Measurements from ENCODE around the gene TUBA3C.
A peak's percentile ranks its signal among the peaks of the same experiment; 100 is the strongest.

TUBA3C gene

DNA sequence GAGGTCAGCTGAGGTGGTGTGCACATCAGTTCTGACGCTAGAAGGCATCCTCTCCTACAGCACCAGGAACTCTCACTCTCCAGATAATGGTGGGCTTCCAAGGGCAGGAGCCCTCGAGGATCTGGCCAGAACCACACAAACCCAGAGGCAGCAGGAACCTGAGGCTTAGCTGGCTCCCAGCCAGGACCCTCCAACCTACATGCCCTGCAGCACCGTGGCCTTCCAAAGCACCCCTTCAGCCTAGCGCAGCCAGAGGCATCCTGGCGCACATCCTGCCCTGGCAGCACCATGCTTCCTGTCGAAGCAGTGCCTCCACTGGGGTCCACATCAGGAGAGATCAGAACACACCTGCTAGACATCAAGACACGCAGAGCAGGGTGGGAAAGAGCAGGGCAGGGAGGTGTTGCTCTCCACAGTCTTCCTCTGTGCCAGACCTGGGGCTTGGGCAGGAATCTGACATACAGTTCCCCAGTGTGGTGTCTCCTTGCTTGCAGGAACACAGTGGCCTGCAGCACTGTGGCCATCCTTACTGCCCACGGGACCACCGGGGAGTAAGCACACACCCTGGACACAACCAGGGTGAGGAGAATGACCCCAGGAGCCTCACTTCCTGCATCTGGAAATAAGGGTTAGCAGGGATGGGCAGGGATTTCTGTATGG lies 21.7 kb downstream of the TUBA3C start:
- no peak for DNase-seq

DNA sequence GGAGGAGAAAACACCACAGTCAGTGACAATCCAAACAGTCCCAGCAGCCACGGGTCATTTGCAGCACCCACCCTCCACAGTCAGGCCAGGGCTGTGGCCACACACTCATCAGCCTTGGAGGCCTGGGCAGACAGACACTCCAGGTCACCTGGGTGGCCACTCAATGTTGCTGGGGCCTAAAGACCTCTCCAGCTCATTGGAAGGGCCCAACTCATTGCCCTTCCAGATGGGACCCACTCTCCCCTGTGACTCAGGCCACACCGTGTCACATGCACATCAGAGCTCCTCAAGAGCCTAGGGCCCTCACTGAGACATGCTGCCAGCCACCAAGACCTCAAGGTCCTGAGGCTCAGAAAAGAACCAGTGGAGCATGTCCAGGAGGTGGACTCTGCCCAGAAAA lies 22.4 kb downstream of the TUBA3C start:
- DNase-seq: no peak

DNA sequence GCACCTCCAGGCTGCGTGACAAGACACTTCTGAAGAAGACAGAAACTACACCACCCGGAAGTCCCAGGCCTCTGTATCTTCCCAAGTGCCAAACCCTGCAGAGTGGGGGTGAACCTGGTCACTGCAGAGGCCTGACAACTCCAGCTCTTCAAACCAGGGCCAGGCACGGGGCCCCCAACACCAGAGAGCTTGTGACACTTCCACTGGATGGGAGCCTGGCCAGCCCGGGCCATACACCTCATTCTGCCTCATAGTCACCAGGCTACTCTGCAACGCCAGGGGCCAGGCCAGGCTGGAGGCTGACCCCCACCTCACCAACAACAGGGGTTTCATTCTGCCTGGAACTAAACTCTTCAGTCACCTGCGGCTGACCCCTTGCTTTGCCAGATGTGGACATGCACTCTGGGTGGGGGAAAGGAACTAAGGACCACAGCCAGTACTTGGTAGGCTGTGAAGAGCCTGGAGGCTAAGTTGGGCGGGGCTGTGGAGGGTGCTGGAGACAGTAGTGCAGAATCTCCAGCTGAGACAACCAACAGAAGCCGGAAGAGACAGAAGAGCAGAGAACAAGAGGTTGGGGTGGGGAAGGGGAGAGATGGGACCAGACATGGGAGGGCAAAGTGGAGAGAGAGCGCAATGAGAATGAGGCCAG lies 23.0 kb downstream of the TUBA3C start:
- DNase-seq: no peak

DNA sequence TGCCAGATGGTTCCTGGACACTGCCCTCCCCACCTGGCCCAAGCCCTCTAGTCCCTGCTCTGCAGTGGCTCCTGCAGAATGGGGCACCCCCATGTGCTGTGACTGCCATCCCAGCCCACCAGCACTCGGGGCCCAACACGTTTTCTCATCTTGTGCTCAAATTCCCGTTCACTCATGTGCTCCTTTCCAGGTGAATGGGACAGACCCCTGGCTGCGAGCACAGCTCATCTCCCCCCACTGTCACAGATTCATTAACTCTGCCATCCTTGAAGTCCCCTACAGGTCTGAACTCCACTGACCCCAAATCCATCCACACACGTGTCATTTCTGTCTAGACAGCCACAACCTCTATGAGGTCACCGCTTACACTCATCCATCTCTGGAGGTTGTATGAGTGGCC lies 23.6 kb downstream of the TUBA3C start:
- DNase-seq: no peak

DNA sequence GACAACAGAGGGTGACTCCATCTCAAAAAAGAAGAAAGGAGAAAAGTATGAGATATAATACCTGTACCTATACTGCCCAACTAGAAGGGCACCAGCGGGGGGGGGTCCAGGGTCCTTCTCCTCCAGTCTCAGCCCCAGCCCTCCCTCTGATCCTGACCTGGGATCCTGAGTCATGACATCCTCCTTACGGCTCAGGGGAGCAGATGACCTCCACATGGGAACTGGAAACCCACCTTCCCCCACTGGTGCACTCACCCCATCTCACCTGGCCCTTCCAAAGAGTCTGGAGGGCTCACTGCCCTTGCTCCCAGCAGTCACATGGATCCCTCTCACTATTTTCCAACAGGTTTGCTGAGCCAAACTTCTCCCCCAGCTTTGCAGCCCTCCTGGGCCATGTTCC lies 24.2 kb downstream of the TUBA3C start:
- no peak for DNase-seq

DNA sequence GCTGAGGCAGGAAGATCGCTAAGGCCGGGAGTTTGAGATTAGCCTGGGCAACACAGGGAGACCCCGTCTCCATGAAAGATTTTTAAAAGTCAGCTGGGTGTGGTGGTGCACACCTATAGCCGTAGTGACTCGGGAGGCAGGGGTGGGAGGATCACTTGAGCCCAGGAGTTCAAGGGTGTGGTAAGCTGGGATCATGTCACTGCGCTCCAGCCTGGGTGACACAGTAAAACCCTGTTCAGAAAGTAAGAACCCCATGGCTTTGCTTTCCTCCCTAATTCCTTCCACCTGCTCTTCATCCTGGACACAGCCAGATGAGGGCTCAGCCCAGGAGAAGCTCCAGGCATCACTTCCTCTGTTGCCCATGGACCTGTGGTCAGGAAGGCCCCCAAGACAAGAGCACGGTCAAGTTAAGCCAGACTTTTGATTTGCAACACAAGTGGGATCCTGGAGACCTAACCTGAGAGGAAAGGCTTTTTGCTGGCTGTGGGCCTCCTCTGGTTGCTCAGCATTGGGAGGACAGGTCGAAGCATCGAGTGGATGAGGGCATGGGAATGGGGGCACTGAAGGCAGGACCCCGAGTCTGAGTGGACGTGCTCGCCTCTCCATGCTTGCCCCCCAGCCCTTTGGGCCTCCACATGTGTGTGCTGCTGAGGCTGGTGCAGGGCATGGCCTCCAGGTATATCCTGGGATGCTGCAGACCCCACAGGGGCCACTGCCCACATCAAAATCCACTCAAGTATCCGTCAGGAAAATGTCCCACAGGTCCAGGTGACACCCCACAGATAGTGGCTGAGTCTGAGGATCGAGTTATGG lies 25.4 kb downstream of the TUBA3C start:
- DNase-seq: no peak

DNA sequence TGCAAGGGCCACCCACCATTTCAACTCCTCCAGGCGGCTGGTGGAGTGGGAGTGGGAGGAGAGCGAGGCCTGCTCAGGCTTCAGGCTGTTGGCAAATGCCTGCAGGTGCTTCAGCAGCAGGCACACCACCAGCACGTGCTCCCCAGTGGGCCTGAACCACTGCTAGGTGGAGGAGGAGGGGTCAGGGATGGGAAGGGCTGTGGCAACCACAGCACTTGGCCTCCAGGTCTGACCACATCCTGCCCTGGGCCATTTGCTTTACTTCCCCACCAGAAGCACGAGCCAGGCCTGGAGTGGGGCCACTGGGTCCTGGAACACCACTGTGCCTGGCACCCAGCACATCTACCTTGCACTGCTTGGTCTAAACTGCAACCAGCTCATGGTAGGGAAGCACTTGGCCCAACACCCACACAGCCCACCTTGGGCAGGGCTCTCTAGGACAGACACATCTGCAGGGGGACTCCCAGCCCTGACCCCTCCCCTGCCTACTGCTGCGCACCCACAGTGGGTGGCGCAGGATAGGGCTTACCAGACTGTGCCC lies 26.2 kb downstream of the TUBA3C start:
- no peak for DNase-seq

DNA sequence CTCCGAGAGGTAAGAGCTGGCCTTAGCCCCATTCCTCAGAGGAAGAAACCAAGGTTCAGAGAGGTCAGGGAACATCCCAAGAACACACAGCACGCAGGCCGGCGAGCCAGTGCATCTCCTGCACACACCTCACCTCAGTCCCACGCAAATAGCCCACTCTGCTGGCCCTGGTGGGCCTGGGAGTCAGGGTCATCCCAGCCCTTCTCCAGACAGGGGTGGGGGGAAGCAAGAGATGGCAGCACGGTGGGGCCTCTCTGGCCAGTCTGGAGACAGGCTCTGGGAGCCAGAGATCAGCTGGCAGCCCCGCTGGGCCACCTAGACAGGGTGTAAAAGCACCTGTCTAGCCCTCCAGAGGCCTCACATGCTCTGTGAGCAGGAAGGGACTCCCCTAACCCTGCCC lies 26.8 kb downstream of the TUBA3C start:
- DNase-seq: no peak

DNA sequence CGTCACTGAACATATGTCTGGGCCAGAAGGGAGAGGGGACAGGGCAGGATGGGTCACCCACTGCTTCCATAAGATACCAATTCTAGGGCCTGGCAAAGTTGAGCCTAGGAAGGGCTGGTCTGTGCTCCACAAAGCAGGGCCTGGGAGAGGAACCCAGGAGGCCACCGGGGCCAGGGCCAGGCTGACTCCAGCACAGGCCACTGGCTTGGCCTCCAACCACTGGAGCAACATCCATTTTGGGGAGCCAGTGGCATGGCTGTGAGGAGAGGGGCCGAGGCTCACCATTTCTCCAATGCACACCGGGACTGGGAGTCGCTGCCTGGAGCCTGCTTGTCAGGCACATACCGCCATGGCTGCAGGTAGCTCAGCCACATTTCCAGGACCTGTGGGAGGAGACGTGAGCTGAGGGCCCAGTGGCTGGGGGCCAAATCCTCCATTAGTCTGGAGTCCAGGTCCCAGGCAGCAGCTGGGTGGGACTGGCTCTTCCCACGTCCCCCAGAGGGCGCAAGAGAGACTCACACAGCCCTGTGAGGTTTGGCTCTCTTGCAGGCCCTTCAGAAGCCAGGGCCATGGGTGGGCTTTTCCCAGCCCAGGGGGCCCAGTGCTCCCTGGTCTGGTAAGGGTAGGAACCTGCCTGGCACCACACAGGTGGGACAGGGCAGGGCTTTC lies 27.7 kb downstream of the TUBA3C start:
- peak in 1 of 2 experiments; percentile 17 for DNase-seq

DNA sequence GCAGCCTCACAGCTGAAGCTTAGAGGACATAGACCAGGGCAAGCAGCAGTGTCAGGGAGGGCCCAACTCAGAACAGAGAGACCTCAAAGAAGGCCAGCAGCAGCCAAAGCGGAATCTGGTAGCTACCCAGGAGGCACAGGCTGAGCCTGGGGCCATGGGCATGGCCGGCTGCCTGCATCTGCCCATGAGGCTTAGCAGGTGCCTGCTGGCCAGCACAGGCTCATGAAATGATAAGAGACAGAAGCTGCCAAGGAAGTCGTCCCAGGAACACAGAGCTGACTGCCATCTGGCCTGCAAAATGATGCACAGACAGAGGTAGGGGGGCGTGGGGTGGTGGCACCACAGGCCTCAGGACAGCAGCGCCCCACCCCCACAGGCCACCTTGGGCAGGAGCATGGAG lies 29.2 kb downstream of the TUBA3C start:
- no peak for DNase-seq

DNA sequence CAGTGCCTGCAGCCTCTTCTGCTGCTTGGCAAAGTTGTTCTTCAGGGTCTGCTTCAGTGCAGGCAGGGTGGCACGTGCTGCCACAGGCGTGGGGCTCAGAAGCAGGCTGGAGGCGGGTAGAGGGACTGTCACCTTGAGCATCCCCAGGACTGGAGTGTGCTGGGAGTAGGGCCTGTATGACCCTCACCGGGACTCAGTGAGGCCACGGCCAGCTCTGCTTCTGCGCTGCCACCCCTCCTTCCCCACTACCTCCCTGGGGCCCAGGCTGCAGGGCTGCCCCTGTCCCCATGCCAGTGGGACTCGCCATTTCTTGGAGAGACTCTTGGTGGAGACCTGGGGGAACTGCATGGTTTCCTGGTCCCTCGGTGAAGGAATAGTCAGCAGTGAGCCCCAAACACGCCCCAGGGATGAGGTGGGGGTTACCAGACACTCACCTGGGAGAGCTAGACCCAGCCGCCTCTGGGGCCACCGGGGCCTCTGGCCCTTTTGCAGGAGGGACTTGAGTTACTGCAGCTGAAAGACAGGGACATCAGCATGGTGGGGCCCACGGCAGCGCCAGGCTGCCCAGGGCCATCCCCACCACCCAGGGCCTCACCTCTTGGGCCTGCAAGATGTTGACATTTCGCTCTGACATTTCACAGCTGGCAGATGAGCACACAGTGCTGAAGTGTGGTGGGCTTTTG lies 29.9 kb downstream of the TUBA3C start:
- DNase-seq: no peak

DNA sequence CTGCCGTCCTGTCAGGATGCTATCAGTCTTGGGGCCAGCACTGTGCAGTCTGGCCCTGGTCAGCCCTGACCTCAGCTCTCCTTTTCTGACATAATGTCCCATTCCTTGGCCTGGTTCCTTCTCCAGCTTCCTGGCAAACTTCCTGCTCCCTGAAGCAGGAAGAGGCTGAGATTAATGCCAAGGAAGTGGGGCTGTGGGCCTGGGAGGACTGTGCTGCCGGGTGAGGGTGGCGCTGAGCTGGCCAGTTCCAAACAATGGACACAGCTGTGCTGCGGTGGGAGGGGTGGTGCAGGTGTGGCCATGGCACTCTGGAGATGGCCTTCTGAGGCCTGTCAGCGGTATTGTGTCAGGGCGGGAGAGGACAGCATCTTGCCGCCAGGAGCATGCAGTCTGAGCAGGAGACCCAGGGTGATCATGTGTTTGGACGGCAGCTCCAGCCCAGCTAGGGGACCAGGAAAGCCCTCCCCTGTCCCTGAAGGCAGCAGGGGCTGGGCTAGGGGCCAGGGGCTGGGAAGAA lies 30.9 kb downstream of the TUBA3C start:
- DNase-seq: no peak

DNA sequence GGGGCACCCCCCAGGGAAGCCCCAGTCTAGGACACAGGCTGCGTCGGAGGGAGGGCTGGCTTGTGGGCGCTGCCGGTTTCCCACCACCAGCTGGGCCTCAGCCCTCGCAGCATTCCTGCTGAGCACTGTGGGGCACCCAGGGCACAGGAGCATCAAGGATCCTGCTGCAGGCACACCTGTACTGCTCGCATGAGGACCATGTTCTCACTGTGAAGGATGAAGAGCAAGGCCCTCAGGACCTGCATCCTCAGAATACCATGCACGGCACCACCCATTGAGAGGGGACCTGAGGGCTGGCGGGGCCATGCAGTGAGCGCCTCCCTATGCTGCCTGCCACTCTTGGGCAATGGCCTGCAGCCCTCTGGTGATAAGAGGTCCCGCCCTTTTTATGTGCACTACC lies 31.4 kb downstream of the TUBA3C start:
- DNase-seq: no peak

DNA sequence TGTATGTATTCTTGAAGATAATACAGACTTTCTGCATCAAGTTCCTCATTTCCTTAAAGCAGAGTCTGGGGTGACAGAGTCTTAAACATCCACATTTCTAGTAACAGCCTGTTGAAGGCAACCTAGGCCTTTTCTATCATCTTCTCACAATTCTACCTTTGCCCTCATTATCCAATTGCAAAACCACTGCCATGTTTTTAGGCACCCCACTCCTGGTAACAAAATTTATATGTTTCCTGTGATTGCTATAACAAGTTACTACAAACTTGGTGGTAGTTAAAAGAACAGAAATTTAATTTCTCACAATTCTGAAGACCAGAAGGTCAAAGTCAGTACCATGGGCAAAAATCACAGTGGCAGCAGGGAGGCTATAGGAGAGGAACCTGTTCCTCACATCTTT lies 33.1 kb downstream of the TUBA3C start:
- DNase-seq: no peak

Data from SW 1271 (cell line).